GM12878 (cell line): ENCODE results near the gene CD248. TPM values are rescaled to one million over a fixed set of nuclear protein-coding genes. Genes with fewer than 3 reads are reported as not detected.

Experiments used
- ATAC-seq: fragments of 200-7000 bp; cut with Tn5 transposase; 3 replicates; pipeline ENCODE4 v1.9.1; 2020; ENCODE audit warnings: mild to moderate bottlenecking, moderate library complexity
- BruUV-seq: library from RNA; stranded (reverse); fragments of 400-500 nt; replicated peaks from 2 replicates; lab custom pipeline; 2021; lab: Mats Ljungman, UMichigan
- CTCF ChIA-PET: fragments of 300-600 bp; sonication (Branson Sonifier 250); formaldehyde crosslinking; extraction: SDS; loops from one replicate; lab custom pipeline; 2021; ENCODE audit warnings: inconsistent platforms; lab: Yijun Ruan, JAX
- POLR2A ChIA-PET: fragments of 350-600 bp; formaldehyde crosslinking; extraction: SDS; loops from one replicate; lab custom pipeline; 2021; ENCODE audit warnings: inconsistent platforms; lab: Charles Lee
- RAD21 ChIA-PET: fragments of 300-600 bp; sonication (Branson Sonifier 250); formaldehyde crosslinking; loops from one replicate; lab custom pipeline; 2023; ENCODE audit warnings: antibody characterized with exemption; ENCODE audit not compliant: unreplicated experiment; lab: Charles Lee
- SMC1A ChIA-PET: fragments of 300-600 bp; sonication (Branson Sonifier 250); formaldehyde crosslinking; loops from one replicate; lab custom pipeline; 2023; ENCODE audit not compliant: unreplicated experiment, uncharacterized antibody; lab: Charles Lee
- DNase-seq: peaks from one replicate; pipeline ENCODE4 v3.0.0-alpha.2; 2011; ENCODE audit warnings: low read depth, low spot score
- FAIRE-seq: peaks from 3 replicates; lab custom pipeline; 2011; peaks lifted over from hg19 to GRCh38; lab: Jason Lieb, UNC
- H2AFZ ChIP-seq: 2 replicates; pipeline ENCODE4 v1.6.0; 2011; ENCODE audit warnings: low read depth, low read length, control low read depth; ENCODE audit not compliant: control insufficient read depth
- H3K27ac ChIP-seq: 2 replicates; pipeline ENCODE4 v1.5.1; 2011; ENCODE audit warnings: control low read depth; ENCODE audit not compliant: control insufficient read depth, insufficient read depth
- H3K27me3 ChIP-seq, 2 experiments: replicated peaks in 1 of 2; 2 replicates each; pipeline versions ENCODE4 v1.6.0 to v1.6.1; 2011; ENCODE audit warnings: low read length in 1 of 2; ENCODE audit not compliant: control insufficient read depth in 2 of 2, insufficient read depth in 2 of 2
- H3K36me3 ChIP-seq, 2 experiments: 2 replicates each; pipeline ENCODE4 v1.5.1; 2011; ENCODE audit warnings: low read length in 1 of 2; ENCODE audit not compliant: control insufficient read depth in 2 of 2, insufficient read depth in 2 of 2
- H3K4me1 ChIP-seq: 2 replicates; pipeline ENCODE4 v1.6.1; 2011; ENCODE audit warnings: mild to moderate bottlenecking, low read length, moderate library complexity, mixed read lengths; ENCODE audit not compliant: control insufficient read depth, insufficient read depth
- H3K4me2 ChIP-seq: 2 replicates; pipeline ENCODE4 v1.6.0; 2011; ENCODE audit warnings: control low read depth; ENCODE audit not compliant: control insufficient read depth, insufficient read depth
- H3K4me3 ChIP-seq: fragments of 200-600 bp; sonication (generic); 2 replicates; pipeline ENCODE4 v1.5.1; 2016
- H3K79me2 ChIP-seq: 2 replicates; pipeline ENCODE4 v1.6.0; 2011; ENCODE audit warnings: low read length; ENCODE audit not compliant: control insufficient read depth, insufficient read depth
- H3K9ac ChIP-seq: 2 replicates; pipeline ENCODE4 v1.8.0; 2011; ENCODE audit warnings: low read length, control low read depth, mixed read lengths; ENCODE audit not compliant: control insufficient read depth, insufficient read depth
- H3K9me3 ChIP-seq: replicated peaks from 3 replicates; pipeline ENCODE4 v1.5.1; 2011; ENCODE audit warnings: mild to moderate bottlenecking, low read length; ENCODE audit not compliant: control insufficient read depth, insufficient read depth
- H4K20me1 ChIP-seq: 2 replicates; pipeline ENCODE4 v1.6.0; 2011; ENCODE audit not compliant: control insufficient read depth, insufficient read depth
- BCL11A ChIP-seq: IDR thresholded peaks from 2 replicates; pipeline ENCODE4 v1.6.1; 2011; ENCODE audit warnings: low read depth, low read length
- GABPA ChIP-seq: IDR thresholded peaks from 2 replicates; pipeline ENCODE4 v1.6.1; 2014; ENCODE audit warnings: antibody characterized with exemption, low read depth, mild to moderate bottlenecking, inconsistent platforms
- HCFC1 ChIP-seq: fragments of 150-350 bp; IDR thresholded peaks from 2 replicates; pipeline ENCODE4 v1.6.1; 2014; ENCODE audit warnings: low read length
- JUNB ChIP-seq: IDR thresholded peaks from 2 replicates; pipeline ENCODE4 v1.6.1; 2016; ENCODE audit warnings: antibody characterized with exemption, mild to moderate bottlenecking
- MEF2A ChIP-seq: IDR thresholded peaks from 2 replicates; pipeline ENCODE4 v1.6.1; 2011; ENCODE audit warnings: low read depth, mild to moderate bottlenecking, low read length, moderate library complexity; ENCODE audit not compliant: insufficient read depth
- MTA2 ChIP-seq: fragments of 450-650 bp; IDR thresholded peaks from 2 replicates; pipeline ENCODE4 v1.6.1; 2016; ENCODE audit warnings: low read depth, mild to moderate bottlenecking, moderate library complexity
- MXI1 ChIP-seq: fragments of 150-350 bp; IDR thresholded peaks from 2 replicates; pipeline ENCODE4 v1.6.1; 2011; ENCODE audit warnings: low read depth, mild to moderate bottlenecking, inconsistent platforms, low read length, improper control_type of control experiment
- MYB ChIP-seq: fragments of 150-350 bp; IDR thresholded peaks from 2 replicates; pipeline ENCODE4 v1.6.1; 2014; ENCODE audit warnings: mild to moderate bottlenecking, low read depth, low read length, borderline replicate concordance
- PAX5 ChIP-seq: IDR thresholded peaks from 2 replicates; pipeline ENCODE4 v1.6.1; 2011; ENCODE audit warnings: low read depth, low read length, borderline replicate concordance
- RB1 ChIP-seq: fragments of 450-650 bp; formaldehyde crosslinking; IDR thresholded peaks from 2 replicates; pipeline ENCODE4 v1.6.1; 2017; ENCODE audit warnings: mild to moderate bottlenecking, borderline replicate concordance
- RELA ChIP-seq: fragments of 450-650 bp; IDR thresholded peaks from 2 replicates; pipeline ENCODE4 v1.8.0; 2014; ENCODE audit warnings: borderline replicate concordance; ENCODE audit not compliant: partially characterized antibody
- TAF1 ChIP-seq: IDR thresholded peaks from 2 replicates; pipeline ENCODE4 v1.6.1; 2011; ENCODE audit warnings: mild to moderate bottlenecking, low read depth, low read length, borderline replicate concordance
- ZNF687 ChIP-seq: fragments of 450-650 bp; IDR thresholded peaks from 2 replicates; pipeline ENCODE4 v1.6.1; 2017; ENCODE audit warnings: mild to moderate bottlenecking, moderate library complexity
- WGBS: methylation state at CpG from one replicate; pipeline ENCODE4 v1.1.6; 2016; ENCODE audit warnings: low lambda C conversion rate; ENCODE audit not compliant: insufficient replicate concordance, insufficient coverage; ENCODE audit errors: missing lambda C conversion rate; 5-methylcytosine and 5-hydroxymethylcytosine counted together
- in situ Hi-C: fragments of 300-500 bp; cut with MboI; formaldehyde crosslinking; loops from 9 replicates; pipeline ENCODE4 v1.14.3; 2018; ENCODE audit warnings: mixed read lengths
- intact Hi-C: fragments of 100-400 bp; cut with micrococcal nuclease; formaldehyde crosslinking; loops from one replicate; pipeline ENCODE4 v1.14.2; 2022; ENCODE audit not compliant: unreplicated experiment
- polyA plus RNA-seq, 11 experiments: library from polyadenylated mRNA; depleted of rRNA in 4 of 11; unstranded in 6 of 11; stranded (reverse) in 5 of 11; fragments of >200 nt; fragmentation: Nextera tagmentation in 4 of 11; fragmentation: Illumina TruSeq in 1 of 11; extraction: Ambion mirVana in 4 of 11; extraction: Trizol in 1 of 11; gene quantifications; 1 replicate in 1 of 11; 2 replicates in 10 of 11; pipeline versions ENCODE4 v1.2.1 to v1.2.3, GENCODE V29; 2011 to 2016; ENCODE audit warnings: inconsistent platforms in 2 of 11, missing spikeins in 2 of 11, low read depth in 1 of 11
- total RNA-seq, 4 experiments: library from RNA; depleted of rRNA in 3 of 4; stranded (reverse); fragments of >200 nt in 3 of 4; fragmentation: Illumina TruSeq in 1 of 4; extraction: Trizol in 1 of 4; gene quantifications; 2 replicates each; pipeline versions ENCODE4 v1.2.1 to v1.2.3, GENCODE V29; 2013 to 2021
- TF ChIP-seq, protein P1 (sequence below): fragments of 450-650 bp; conservative IDR thresholded peaks from 2 replicates; pipeline ENCODE4 v1.6.1; 2017; ENCODE audit warnings: mild to moderate bottlenecking, moderate library complexity
- TF ChIP-seq, protein P2 (sequence below): fragments of 450-650 bp; formaldehyde crosslinking; IDR thresholded peaks from 2 replicates; pipeline ENCODE4 v1.4.0; 2020; ENCODE audit warnings: mild to moderate bottlenecking, moderate library complexity

The CD248 gene
- total and polyA plus RNA-seq, 10 of the 15 experiments (the other 5 are each of a cell fraction or from before 2014, with no cell fraction given): 0.10 to 0.21 (median 0.20) TPM; not detected in 7

GRCh38 chr11:66297610-66298009 is 19.2 kb downstream of the CD248 start:
- no TSS peak for BruUV-seq
- Histone ChIP-seq H4K20me1 (no peaks in the 10 kb centered on the region), H3K27ac (no peak overlapping the region), H3K9ac (no peak overlapping the region), H3K4me2 (no peak overlapping the region), H3K4me3 (no peak overlapping the region), H3K79me2 (no peaks in the 10 kb centered on the region), H3K27me3 (peaks cover 2 to 4% of the 10 kb centered on the region in 2 experiments; a peak in 2 of 4 replicates), H3K36me3 (no peaks in the 10 kb centered on the region), H2AFZ (no peak overlapping the region), H3K9me3 (no peaks in the 10 kb centered on the region), H3K4me1 (no peaks in the 10 kb centered on the region)
- in situ Hi-C loops: no loop called here
- ChIA-PET POLR2A (interaction anchor here (0.8 to 1.0 kb wide), 2 partner anchors 8 to 34 kb away, joined by 3 read pairs; partner anchors contain the start of gene YIF1A), SMC1A (interaction anchor here (1.1 kb wide), 1 partner anchor 14 kb away, joined by 8 read pairs; no protein-coding TSS in a partner anchor), RAD21 (interaction anchor here (1.2 kb wide), 1 partner anchor 14 kb away, joined by 3 read pairs; no protein-coding TSS in a partner anchor), CTCF (interaction anchor here (1.6 to 4.2 kb wide), 3 partner anchors 14 to 91 kb away, joined by 4 to 25 read pairs (median 7); no protein-coding TSS in a partner anchor)
- ATAC-seq (no peak), FAIRE-seq (no peak), DNase-seq (no peak)
- no peak for TF ChIP-seq BCL11A
- TF ChIP-seq HCFC1: no peak
- TF ChIP-seq MYB: no peak
- TF ChIP-seq MTA2: no peak
- TF ChIP-seq MXI1: no peak
- no peak for TF ChIP-seq GABPA
- TF ChIP-seq, protein P1, sequence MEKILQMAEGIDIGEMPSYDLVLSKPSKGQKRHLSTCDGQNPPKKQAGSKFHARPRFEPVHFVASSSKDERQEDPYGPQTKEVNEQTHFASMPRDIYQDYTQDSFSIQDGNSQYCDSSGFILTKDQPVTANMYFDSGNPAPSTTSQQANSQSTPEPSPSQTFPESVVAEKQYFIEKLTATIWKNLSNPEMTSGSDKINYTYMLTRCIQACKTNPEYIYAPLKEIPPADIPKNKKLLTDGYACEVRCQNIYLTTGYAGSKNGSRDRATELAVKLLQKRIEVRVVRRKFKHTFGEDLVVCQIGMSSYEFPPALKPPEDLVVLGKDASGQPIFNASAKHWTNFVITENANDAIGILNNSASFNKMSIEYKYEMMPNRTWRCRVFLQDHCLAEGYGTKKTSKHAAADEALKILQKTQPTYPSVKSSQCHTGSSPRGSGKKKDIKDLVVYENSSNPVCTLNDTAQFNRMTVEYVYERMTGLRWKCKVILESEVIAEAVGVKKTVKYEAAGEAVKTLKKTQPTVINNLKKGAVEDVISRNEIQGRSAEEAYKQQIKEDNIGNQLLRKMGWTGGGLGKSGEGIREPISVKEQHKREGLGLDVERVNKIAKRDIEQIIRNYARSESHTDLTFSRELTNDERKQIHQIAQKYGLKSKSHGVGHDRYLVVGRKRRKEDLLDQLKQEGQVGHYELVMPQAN: no peak
- TF ChIP-seq PAX5: no peak
- TF ChIP-seq RELA: no peak
- no peak for TF ChIP-seq TAF1
- TF ChIP-seq, protein P2, sequence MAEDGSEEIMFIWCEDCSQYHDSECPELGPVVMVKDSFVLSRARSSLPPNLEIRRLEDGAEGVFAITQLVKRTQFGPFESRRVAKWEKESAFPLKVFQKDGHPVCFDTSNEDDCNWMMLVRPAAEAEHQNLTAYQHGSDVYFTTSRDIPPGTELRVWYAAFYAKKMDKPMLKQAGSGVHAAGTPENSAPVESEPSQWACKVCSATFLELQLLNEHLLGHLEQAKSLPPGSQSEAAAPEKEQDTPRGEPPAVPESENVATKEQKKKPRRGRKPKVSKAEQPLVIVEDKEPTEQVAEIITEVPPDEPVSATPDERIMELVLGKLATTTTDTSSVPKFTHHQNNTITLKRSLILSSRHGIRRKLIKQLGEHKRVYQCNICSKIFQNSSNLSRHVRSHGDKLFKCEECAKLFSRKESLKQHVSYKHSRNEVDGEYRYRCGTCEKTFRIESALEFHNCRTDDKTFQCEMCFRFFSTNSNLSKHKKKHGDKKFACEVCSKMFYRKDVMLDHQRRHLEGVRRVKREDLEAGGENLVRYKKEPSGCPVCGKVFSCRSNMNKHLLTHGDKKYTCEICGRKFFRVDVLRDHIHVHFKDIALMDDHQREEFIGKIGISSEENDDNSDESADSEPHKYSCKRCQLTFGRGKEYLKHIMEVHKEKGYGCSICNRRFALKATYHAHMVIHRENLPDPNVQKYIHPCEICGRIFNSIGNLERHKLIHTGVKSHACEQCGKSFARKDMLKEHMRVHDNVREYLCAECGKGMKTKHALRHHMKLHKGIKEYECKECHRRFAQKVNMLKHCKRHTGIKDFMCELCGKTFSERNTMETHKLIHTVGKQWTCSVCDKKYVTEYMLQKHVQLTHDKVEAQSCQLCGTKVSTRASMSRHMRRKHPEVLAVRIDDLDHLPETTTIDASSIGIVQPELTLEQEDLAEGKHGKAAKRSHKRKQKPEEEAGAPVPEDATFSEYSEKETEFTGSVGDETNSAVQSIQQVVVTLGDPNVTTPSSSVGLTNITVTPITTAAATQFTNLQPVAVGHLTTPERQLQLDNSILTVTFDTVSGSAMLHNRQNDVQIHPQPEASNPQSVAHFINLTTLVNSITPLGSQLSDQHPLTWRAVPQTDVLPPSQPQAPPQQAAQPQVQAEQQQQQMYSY: no peak
- no peak for TF ChIP-seq ZNF687
- no peak for TF ChIP-seq MEF2A
- no peak for TF ChIP-seq RB1
- no peak for TF ChIP-seq JUNB
- 14% methylated on average over 8 of the region's 8 CpGs for WGBS
- intact Hi-C loops: no loop called here
